Calu3 (cell line): Measurements from ENCODE around the gene SMIM24. TPM values are rescaled to one million over a fixed set of nuclear protein-coding genes. Genes with fewer than 3 reads are reported as not detected.

Experiments used
- BruUV-seq: library from RNA; stranded (reverse); fragments of 400-500 nt; replicated peaks from 2 replicates; lab custom pipeline; 2021; lab: Mats Ljungman, UMichigan
- CTCF ChIA-PET: fragments of 300-600 bp; sonication (Branson Sonifier 250); formaldehyde crosslinking; loops from one replicate; lab custom pipeline; 2022; ENCODE audit warnings: antibody characterized with exemption; lab: Charles Lee
- DNase-seq: peaks from one replicate; pipeline ENCODE4 v3.0.0; 2022
- H3K27ac Mint-ChIP-seq: one replicate; pipeline ENCODE4 v1.8.0; 2022; ENCODE audit warnings: mixed read lengths; ENCODE audit not compliant: unreplicated experiment
- H3K27me3 Mint-ChIP-seq: one replicate; pipeline ENCODE4 v1.8.0; 2022; ENCODE audit warnings: mixed read lengths; ENCODE audit not compliant: unreplicated experiment
- H3K36me3 Mint-ChIP-seq: one replicate; pipeline ENCODE4 v1.8.0; 2022; ENCODE audit warnings: mild to moderate bottlenecking, moderate library complexity, mixed read lengths; ENCODE audit not compliant: insufficient read depth, unreplicated experiment
- H3K4me1 Mint-ChIP-seq: one replicate; pipeline ENCODE4 v1.8.0; 2022; ENCODE audit warnings: mild to moderate bottlenecking, low read depth, mixed read lengths; ENCODE audit not compliant: unreplicated experiment
- H3K4me3 Mint-ChIP-seq: one replicate; pipeline ENCODE4 v1.8.0; 2022; ENCODE audit warnings: mild to moderate bottlenecking, low read depth, moderate library complexity, mixed read lengths; ENCODE audit not compliant: unreplicated experiment
- H3K9me3 Mint-ChIP-seq: one replicate; pipeline ENCODE4 v1.8.0; 2022; ENCODE audit warnings: low read depth, mixed read lengths; ENCODE audit not compliant: unreplicated experiment
- CTCF ChIP-seq: fragments of 200-600 bp; IDR thresholded peaks from one replicate; pipeline ENCODE4 v1.8.0; 2022; ENCODE audit warnings: antibody characterized with exemption; ENCODE audit not compliant: unreplicated experiment
- intact Hi-C: fragments of 100-400 bp; cut with micrococcal nuclease; formaldehyde crosslinking; loops from one replicate; pipeline ENCODE4 v1.10.0; 2022; ENCODE audit not compliant: unreplicated experiment
- total RNA-seq: library from RNA; stranded (reverse); gene quantifications from 2 replicates; pipeline ENCODE4 v1.2.3, GENCODE V29; 2022

The SMIM24 gene
- total RNA-seq, 1 experiment from 2014 or later, result 1.5 TPM

GRCh38 chr19:3523361-3524077, 43.2 kb upstream of the SMIM24 start:
- no peaks in the 10 kb centered on the region for H3K27me3 Mint-ChIP-seq
- no peaks in the 10 kb centered on the region for H3K4me1 Mint-ChIP-seq
- intact Hi-C loops, result no loop called here
- H3K27ac Mint-ChIP-seq, result no peak overlapping the region
- H3K4me3 Mint-ChIP-seq, result no peak overlapping the region
- TF ChIP-seq CTCF, result no peak
- DNase-seq, result no peak
- no peaks in the 10 kb centered on the region for H3K9me3 Mint-ChIP-seq
- peaks cover 19% of the 10 kb centered on the region for H3K36me3 Mint-ChIP-seq
- CTCF ChIA-PET, result no interaction called here
- BruUV-seq, result no TSS peak

GRCh38 chr19:3522421-3523360, 42.4 kb upstream of the SMIM24 start:
- BruUV-seq, result no TSS peak
- no peaks in the 10 kb centered on the region for H3K4me1 Mint-ChIP-seq
- no peaks in the 10 kb centered on the region for H3K9me3 Mint-ChIP-seq
- no peak overlapping the region for H3K27ac Mint-ChIP-seq
- H3K4me3 Mint-ChIP-seq, result no peak overlapping the region
- no peak for TF ChIP-seq CTCF
- H3K36me3 Mint-ChIP-seq, result peaks cover 19% of the 10 kb centered on the region
- no peaks in the 10 kb centered on the region for H3K27me3 Mint-ChIP-seq
- DNase-seq, result no peak
- CTCF ChIA-PET, result interaction anchor here (1.0 kb wide), 1 partner anchor 22 kb away, joined by 3 read pairs; no protein-coding TSS in a partner anchor
- intact Hi-C loops, result no loop called here

- no peaks in the 10 kb centered on the region for H3K9me3 Mint-ChIP-seq
- TF ChIP-seq CTCF, result no peak
- CTCF ChIA-PET, result no interaction called here
- H3K27me3 Mint-ChIP-seq, result no peaks in the 10 kb centered on the region
- no peak overlapping the region for H3K4me3 Mint-ChIP-seq
- intact Hi-C loops, result no loop called here
- no TSS peak for BruUV-seq
- H3K36me3 Mint-ChIP-seq, result peaks cover 19% of the 10 kb centered on the region
- no peaks in the 10 kb centered on the region for H3K4me1 Mint-ChIP-seq
- DNase-seq, result no peak
- H3K27ac Mint-ChIP-seq, result no peak overlapping the region
These were observed 40.8 kb upstream of the SMIM24 start for GRCh38 chr19:3521104-3521445.

GRCh38 chr19:3520166-3521103, 40.1 kb upstream of the SMIM24 start:
- H3K27ac Mint-ChIP-seq, result no peak overlapping the region

More at GRCh38 chr19:3520166-3521103, 40.1 kb upstream of the SMIM24 start:
- no peak for DNase-seq
- Mint-ChIP-seq H3K36me3 (peaks cover 19% of the 10 kb centered on the region), H3K4me3 (no peak overlapping the region), H3K4me1 (no peaks in the 10 kb centered on the region), H3K9me3 (no peaks in the 10 kb centered on the region), H3K27me3 (no peaks in the 10 kb centered on the region)
- BruUV-seq, result no TSS peak
- intact Hi-C loops, result no loop called here
- CTCF ChIA-PET, result no interaction called here
- TF ChIP-seq CTCF, result no peak
